DMS153 (cell line): ENCODE data around the gene ZNF536.

ENCODE experiments used
- DNase-seq: peaks from one replicate; lab custom pipeline; 2025; lab: John Stamatoyannopoulos, UW

Gene ZNF536

GRCh38 chr19:30529876-30530275 lies 157.7 kb downstream of the ZNF536 start:
- no peak for DNase-seq

GRCh38 chr19:30530751-30531150 lies 158.6 kb downstream of the ZNF536 start:
- DNase-seq: no peak

- DNase-seq: no peak
Observed at GRCh38 chr19:30535011-30535410, 162.8 kb downstream of the ZNF536 start.

GRCh38 chr19:30536975-30537374 lies 164.8 kb downstream of the ZNF536 start:
- no peak for DNase-seq

- DNase-seq: no peak
Observed at GRCh38 chr19:30539315-30539714, 167.1 kb downstream of the ZNF536 start.

- no peak for DNase-seq
Observed at GRCh38 chr19:30539981-30540380, 167.8 kb downstream of the ZNF536 start.

- no peak for DNase-seq
Observed at GRCh38 chr19:30540761-30541160, 168.6 kb downstream of the ZNF536 start.

GRCh38 chr19:30541575-30541974 lies 169.4 kb downstream of the ZNF536 start:
- DNase-seq: no peak

GRCh38 chr19:30543243-30543945 lies 171.2 kb downstream of the ZNF536 start:
- DNase-seq: no peak

- no peak for DNase-seq
Observed at GRCh38 chr19:30545752-30546151, 173.6 kb downstream of the ZNF536 start.

GRCh38 chr19:30546332-30546731 lies 174.1 kb downstream of the ZNF536 start:
- DNase-seq: no peak

- no peak for DNase-seq
Observed at GRCh38 chr19:30547246-30547645, 175.1 kb downstream of the ZNF536 start.

GRCh38 chr19:30549151-30549550 lies 177.0 kb downstream of the ZNF536 start:
- DNase-seq: no peak

- no peak for DNase-seq
Observed at GRCh38 chr19:30551271-30551670, 179.1 kb downstream of the ZNF536 start.

- no peak for DNase-seq
Observed at GRCh38 chr19:30552593-30552992, 180.4 kb downstream of the ZNF536 start.

- DNase-seq: no peak
Observed at GRCh38 chr19:30555075-30555790, 183.0 kb downstream of the ZNF536 start.

- no peak for DNase-seq
Observed at GRCh38 chr19:30555791-30556110, 183.6 kb downstream of the ZNF536 start.

GRCh38 chr19:30556230-30556711 lies 184.1 kb downstream of the ZNF536 start:
- no peak for DNase-seq

- DNase-seq: no peak
Observed at GRCh38 chr19:30557212-30557611, 185.0 kb downstream of the ZNF536 start.

GRCh38 chr19:30557927-30558557 lies 185.9 kb downstream of the ZNF536 start:
- DNase-seq: no peak

- no peak for DNase-seq
Observed at GRCh38 chr19:30558793-30559192, 186.6 kb downstream of the ZNF536 start.

- no peak for DNase-seq
Observed at GRCh38 chr19:30559446-30559845, 187.3 kb downstream of the ZNF536 start.

GRCh38 chr19:30562981-30563380 lies 190.8 kb downstream of the ZNF536 start:
- DNase-seq: no peak
